NCI-H1694 (cell line): Measurements from ENCODE around the gene NPM3.

Experiments used
- DNase-seq: peaks from one replicate; lab custom pipeline; 2025; lab: John Stamatoyannopoulos, UW

The NPM3 gene

GRCh38 chr10:101758858-101759257, 24.4 kb downstream of the NPM3 start:
- DNase-seq = no peak

GRCh38 chr10:101752241-101752640, 31.0 kb downstream of the NPM3 start:
- DNase-seq = no peak

DNA sequence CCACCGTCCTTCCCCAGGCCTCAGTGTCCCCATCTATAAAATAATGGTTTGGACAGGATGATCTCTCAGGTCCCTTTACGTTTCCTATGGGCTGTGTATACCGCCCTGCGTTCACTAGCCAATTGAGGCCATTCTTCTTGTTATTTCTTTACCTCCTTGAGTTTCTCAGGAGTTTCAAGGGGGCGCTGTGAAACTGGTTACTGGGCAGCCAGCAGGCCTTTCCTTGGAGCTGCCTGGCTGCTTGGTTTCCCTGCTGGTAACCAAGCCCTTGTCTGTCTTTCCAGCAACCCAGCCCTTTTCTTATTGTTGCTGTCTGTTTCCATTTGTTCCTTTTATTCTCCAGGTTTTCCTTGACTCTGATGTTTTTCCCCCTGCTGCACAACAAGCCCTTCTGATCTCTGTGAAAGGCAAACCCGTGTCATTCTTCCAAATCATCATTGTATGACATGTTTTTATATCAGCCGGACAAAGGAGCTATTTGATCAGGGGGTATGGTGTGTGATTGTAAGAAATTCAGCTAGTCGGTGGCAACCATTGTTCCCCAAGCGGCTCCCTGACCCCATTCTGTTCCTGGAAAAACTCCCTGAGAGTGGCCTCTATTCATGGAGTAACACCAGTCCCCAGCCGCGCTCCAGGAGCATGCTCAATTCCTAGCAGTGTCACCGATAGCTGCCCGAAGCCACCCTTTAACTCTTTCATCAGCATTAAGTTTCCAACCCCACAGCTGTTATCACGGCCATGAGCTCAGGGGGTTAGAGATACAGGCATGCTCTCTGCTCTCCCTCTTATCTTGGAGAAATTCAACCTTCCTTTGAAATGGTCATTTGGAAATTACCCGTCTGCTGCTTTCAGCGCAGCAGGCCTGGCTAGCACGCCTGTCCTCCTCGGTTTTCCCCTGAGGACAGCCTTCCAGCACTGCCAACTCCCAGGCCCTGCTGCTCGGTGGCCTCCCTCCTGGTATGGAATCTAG, 33.9 kb downstream of the NPM3 start:
- no peak for DNase-seq

GRCh38 chr10:101748496-101748895, 34.8 kb downstream of the NPM3 start:
- DNase-seq = no peak

- DNase-seq = no peak
These were observed 38.1 kb downstream of the NPM3 start for GRCh38 chr10:101745074-101745696.

- no peak for DNase-seq
These were observed 39.0 kb downstream of the NPM3 start for GRCh38 chr10:101744267-101744666.

- no peak for DNase-seq
These were observed 41.3 kb downstream of the NPM3 start for GRCh38 chr10:101741938-101742337.

GRCh38 chr10:101736666-101737065, 46.6 kb downstream of the NPM3 start:
- no peak for DNase-seq

DNA sequence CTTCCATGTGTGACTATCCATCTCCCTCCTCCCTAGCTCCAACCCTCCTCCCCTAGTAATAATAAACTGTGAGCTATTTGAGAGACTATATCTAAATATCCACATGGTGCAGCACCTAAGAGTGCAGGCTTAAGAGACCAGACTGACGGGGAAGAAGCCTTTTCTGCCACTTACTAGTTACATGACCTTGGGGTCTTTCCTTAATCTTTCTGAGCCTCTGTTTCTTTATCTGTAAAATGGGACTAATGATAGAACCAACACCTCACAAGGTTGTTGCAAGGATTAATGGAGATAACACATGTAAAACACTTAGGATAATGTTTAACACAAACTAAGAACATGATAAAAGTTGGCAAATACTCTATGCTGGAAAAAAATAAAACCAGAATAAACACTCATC, 51.1 kb downstream of the NPM3 start:
- no peak for DNase-seq
